GM23338 (cell line): ENCODE measurements around the gene MIGA1. TPM values are rescaled to one million over a fixed set of nuclear protein-coding genes. Genes with fewer than 3 reads are reported as not detected.

Experiments used
- ATAC-seq: fragments of 200-7000 bp; cut with Tn5 transposase; 3 replicates; pipeline ENCODE4 v1.9.1; 2020
- DNase-seq: peaks from one replicate; pipeline ENCODE4 v3.0.0-alpha.2; 2015; ENCODE audit warnings: low spot score
- H2AFZ ChIP-seq: fragments of 200-600 bp; sonication (generic); 2 replicates; pipeline ENCODE4 v1.8.0; 2016; ENCODE audit warnings: antibody characterized with exemption, mild to moderate bottlenecking, moderate library complexity
- H3F3A ChIP-seq: fragments of 200-600 bp; sonication (generic); replicated peaks from 2 replicates; pipeline ENCODE4 v1.8.0; 2017; ENCODE audit warnings: antibody characterized with exemption, mixed run types, low read depth
- H3K27ac ChIP-seq: fragments of 200-600 bp; sonication (generic); 2 replicates; pipeline ENCODE4 v1.6.1; 2016; ENCODE audit warnings: low read depth
- H3K27me3 ChIP-seq: fragments of 200-600 bp; sonication (generic); 2 replicates; pipeline ENCODE4 v1.8.0; 2016; ENCODE audit warnings: mild to moderate bottlenecking, mixed run types, moderate library complexity; ENCODE audit not compliant: insufficient read depth
- H3K36me3 ChIP-seq: fragments of 200-600 bp; sonication (generic); 2 replicates; pipeline ENCODE4 v1.8.0; 2016; ENCODE audit warnings: mild to moderate bottlenecking; ENCODE audit not compliant: insufficient read depth
- H3K4me1 ChIP-seq: fragments of 200-600 bp; sonication (generic); 2 replicates; pipeline ENCODE4 v1.8.0; 2016; ENCODE audit warnings: mild to moderate bottlenecking, moderate library complexity; ENCODE audit not compliant: insufficient read depth
- H3K4me2 ChIP-seq: fragments of 200-600 bp; sonication (generic); 2 replicates; pipeline ENCODE4 v1.7.1; 2017; ENCODE audit warnings: mixed run types
- H3K4me3 ChIP-seq: fragments of 200-600 bp; sonication (generic); 2 replicates; pipeline ENCODE4 v1.6.1; 2016; ENCODE audit warnings: mixed run types
- H3K79me2 ChIP-seq: fragments of 200-600 bp; sonication (generic); replicated peaks from 2 replicates; pipeline ENCODE4 v1.8.0; 2017; ENCODE audit warnings: mild to moderate bottlenecking; ENCODE audit not compliant: insufficient read depth
- H3K9me2 ChIP-seq: fragments of 200-600 bp; sonication (generic); 2 replicates; pipeline ENCODE4 v1.8.0; 2017; ENCODE audit not compliant: insufficient read depth
- H4K20me1 ChIP-seq: fragments of 200-600 bp; sonication (generic); replicated peaks from 2 replicates; pipeline ENCODE4 v1.8.0; 2017; ENCODE audit warnings: mild to moderate bottlenecking; ENCODE audit not compliant: insufficient read depth
- H3K27ac Mint-ChIP-seq: 2 replicates; pipeline ENCODE4 v1.8.0; 2020; ENCODE audit warnings: inconsistent platforms, mild to moderate bottlenecking, moderate library complexity, mixed read lengths
- H3K27me3 Mint-ChIP-seq: 3 replicates; pipeline ENCODE4 v1.8.0; 2022; ENCODE audit warnings: low read depth, mild to moderate bottlenecking, moderate library complexity, mixed read lengths, inconsistent platforms; ENCODE audit not compliant: insufficient read depth, poor library complexity
- H3K36me3 Mint-ChIP-seq: 3 replicates; pipeline ENCODE4 v1.8.0; 2021; ENCODE audit warnings: low read depth, mild to moderate bottlenecking, inconsistent platforms, moderate library complexity, mixed read lengths
- H3K4me1 Mint-ChIP-seq: 3 replicates; pipeline ENCODE4 v1.8.0; 2020; ENCODE audit warnings: mild to moderate bottlenecking, inconsistent platforms, mixed read lengths
- H3K4me3 Mint-ChIP-seq: 3 replicates; pipeline ENCODE4 v1.8.0; 2021; ENCODE audit warnings: moderate library complexity, mild to moderate bottlenecking, inconsistent platforms, mixed read lengths
- H3K9me3 Mint-ChIP-seq: 3 replicates; pipeline ENCODE4 v1.8.0; 2020; ENCODE audit warnings: moderate library complexity, mild to moderate bottlenecking, inconsistent platforms, mixed read lengths
- CREB1 ChIP-seq: fragments of 250-450 bp; sonication (Bioruptor Pico); IDR thresholded peaks from 2 replicates; pipeline ENCODE4 v1.5.0; 2020; ENCODE audit warnings: low read depth, mild to moderate bottlenecking, moderate library complexity
- CTCF ChIP-seq, 2 experiments: fragments of 200-600 bp in 1 of 2; sonication (generic) in 1 of 2; conservative IDR thresholded peaks; 2 replicates each; pipeline versions ENCODE4 v1.5.1 to v1.6.1; 2016 to 2017; ENCODE audit warnings: antibody characterized with exemption in 2 of 2, low read depth in 2 of 2, mild to moderate bottlenecking in 2 of 2, moderate library complexity in 1 of 2
- EZH2 ChIP-seq: fragments of 200-600 bp; sonication (generic); IDR thresholded peaks from one replicate; pipeline ENCODE4 v1.8.0; 2017; ENCODE audit warnings: antibody characterized with exemption, mild to moderate bottlenecking, low read depth; ENCODE audit not compliant: unreplicated experiment
- EZH2phosphoT487 ChIP-seq: fragments of 200-600 bp; sonication (generic); IDR thresholded peaks from one replicate; pipeline ENCODE4 v1.8.1; 2018; ENCODE audit warnings: antibody characterized with exemption; ENCODE audit not compliant: unreplicated experiment
- JUNB ChIP-seq: IDR thresholded peaks from one replicate; pipeline ENCODE4 v1.6.1; 2016; ENCODE audit warnings: antibody characterized with exemption; ENCODE audit not compliant: unreplicated experiment
- NANOG ChIP-seq: IDR thresholded peaks from 2 replicates; pipeline ENCODE4 v1.6.1; 2016; ENCODE audit warnings: antibody characterized with exemption, borderline replicate concordance
- POLR2AphosphoS5 ChIP-seq: IDR thresholded peaks from 2 replicates; pipeline ENCODE4 v1.6.1; 2016; ENCODE audit warnings: antibody characterized with exemption, low read depth
- REST ChIP-seq: IDR thresholded peaks from one replicate; pipeline ENCODE4 v1.6.1; 2018; ENCODE audit warnings: antibody characterized with exemption; ENCODE audit not compliant: unreplicated experiment
- STAT1 ChIP-seq: IDR thresholded peaks from one replicate; pipeline ENCODE4 v1.6.1; 2016; ENCODE audit warnings: antibody characterized with exemption; ENCODE audit not compliant: unreplicated experiment
- ZNF114 ChIP-seq: fragments of 250-450 bp; sonication (Bioruptor Pico); IDR thresholded peaks from 2 replicates; pipeline ENCODE4 v1.5.0; 2020; ENCODE audit warnings: mild to moderate bottlenecking, moderate library complexity
- ZNF331 ChIP-seq: fragments of 250-450 bp; sonication (Bioruptor Pico); IDR thresholded peaks from 2 replicates; pipeline ENCODE4 v1.5.0; 2020; ENCODE audit warnings: low read depth, mild to moderate bottlenecking, moderate library complexity
- polyA plus RNA-seq: library from polyadenylated mRNA; unstranded; fragments of >200 nt; fragmentation: Nextera tagmentation; extraction: Ambion mirVana; gene quantifications from 2 replicates; pipeline ENCODE4 v1.2.1, GENCODE V29; 2016
- total RNA-seq: library from RNA; depleted of rRNA; stranded (reverse); fragments of >200 nt; shearing (Covaris generic); gene quantifications from 2 replicates; pipeline ENCODE4 v1.2.3, GENCODE V29; 2014
- TF ChIP-seq, protein P1 (sequence below): fragments of 250-450 bp; sonication (Bioruptor Pico); IDR thresholded peaks from 2 replicates; pipeline ENCODE4 v1.5.0; 2020; ENCODE audit warnings: mild to moderate bottlenecking, moderate library complexity
- TF ChIP-seq, protein P2 (sequence below): IDR thresholded peaks from 2 replicates; pipeline ENCODE4 v1.6.1; 2016; ENCODE audit warnings: antibody characterized with exemption

The MIGA1 gene
- total and polyA plus RNA-seq, 2 experiments from 2014 or later = 3.4 to 7.5 TPM

DNA sequence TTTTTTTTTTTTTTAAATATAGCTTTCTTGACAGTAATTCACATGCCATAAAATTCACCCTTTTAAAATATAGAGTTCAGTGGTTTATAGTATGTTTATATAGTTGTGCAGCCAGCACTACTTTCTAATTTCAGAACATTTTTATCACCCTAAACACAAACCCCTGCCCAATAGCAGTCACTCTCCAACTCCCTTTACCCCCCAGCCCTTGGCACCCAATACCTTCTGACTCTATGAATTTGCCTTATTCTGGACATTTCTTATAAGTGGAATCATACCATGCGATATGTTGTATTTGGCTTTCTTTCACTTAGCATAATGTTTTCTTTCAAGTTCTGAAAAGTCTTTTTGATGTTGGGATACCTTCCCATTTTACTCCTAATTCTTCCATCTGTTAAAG lies 66.5 kb downstream of the MIGA1 start:
- no peak for ATAC-seq
- no peaks in the 10 kb centered on the region for H3K27me3 ChIP-seq
- H3K9me3 Mint-ChIP-seq = no peaks in the 10 kb centered on the region

More for the DNA sequence above, 66.5 kb downstream of the MIGA1 start:
- no peaks in the 10 kb centered on the region for H3K79me2 ChIP-seq
- H3K4me1 Mint-ChIP-seq = no peaks in the 10 kb centered on the region
- no peaks in the 10 kb centered on the region for H3K4me1 ChIP-seq
- DNase-seq = no peak
- H3K4me2 ChIP-seq = no peak overlapping the region
- H3K4me3 Mint-ChIP-seq = no peak overlapping the region
- H3K4me3 ChIP-seq = no peak overlapping the region
- no peaks in the 10 kb centered on the region for H3K9me2 ChIP-seq
- H3K36me3 Mint-ChIP-seq = no peaks in the 10 kb centered on the region
- H3K27ac Mint-ChIP-seq = no peak overlapping the region
- H3F3A ChIP-seq = no peaks in the 10 kb centered on the region
- no peak overlapping the region for H2AFZ ChIP-seq
- peaks cover 2% of the 10 kb centered on the region for H3K27me3 Mint-ChIP-seq
- H3K27ac ChIP-seq = no peak overlapping the region
- no peaks in the 10 kb centered on the region for H3K36me3 ChIP-seq
- TF ChIP-seq EZH2 (no peak), JUNB (no peak), POLR2AphosphoS5 (no peak), ZNF114 (no peak), CTCF (conservative IDR thresholded peaks at IDR 0.05; ENCODE audit: low read depth in 2 of 2) (no peak), NANOG (no peak), EZH2phosphoT487 (no peak), ZNF331 (CRISPR knock-in tag) (no peak), STAT1 (no peak), CREB1 (CRISPR knock-in tag) (no peak), REST (no peak)
- TF ChIP-seq, protein P1, sequence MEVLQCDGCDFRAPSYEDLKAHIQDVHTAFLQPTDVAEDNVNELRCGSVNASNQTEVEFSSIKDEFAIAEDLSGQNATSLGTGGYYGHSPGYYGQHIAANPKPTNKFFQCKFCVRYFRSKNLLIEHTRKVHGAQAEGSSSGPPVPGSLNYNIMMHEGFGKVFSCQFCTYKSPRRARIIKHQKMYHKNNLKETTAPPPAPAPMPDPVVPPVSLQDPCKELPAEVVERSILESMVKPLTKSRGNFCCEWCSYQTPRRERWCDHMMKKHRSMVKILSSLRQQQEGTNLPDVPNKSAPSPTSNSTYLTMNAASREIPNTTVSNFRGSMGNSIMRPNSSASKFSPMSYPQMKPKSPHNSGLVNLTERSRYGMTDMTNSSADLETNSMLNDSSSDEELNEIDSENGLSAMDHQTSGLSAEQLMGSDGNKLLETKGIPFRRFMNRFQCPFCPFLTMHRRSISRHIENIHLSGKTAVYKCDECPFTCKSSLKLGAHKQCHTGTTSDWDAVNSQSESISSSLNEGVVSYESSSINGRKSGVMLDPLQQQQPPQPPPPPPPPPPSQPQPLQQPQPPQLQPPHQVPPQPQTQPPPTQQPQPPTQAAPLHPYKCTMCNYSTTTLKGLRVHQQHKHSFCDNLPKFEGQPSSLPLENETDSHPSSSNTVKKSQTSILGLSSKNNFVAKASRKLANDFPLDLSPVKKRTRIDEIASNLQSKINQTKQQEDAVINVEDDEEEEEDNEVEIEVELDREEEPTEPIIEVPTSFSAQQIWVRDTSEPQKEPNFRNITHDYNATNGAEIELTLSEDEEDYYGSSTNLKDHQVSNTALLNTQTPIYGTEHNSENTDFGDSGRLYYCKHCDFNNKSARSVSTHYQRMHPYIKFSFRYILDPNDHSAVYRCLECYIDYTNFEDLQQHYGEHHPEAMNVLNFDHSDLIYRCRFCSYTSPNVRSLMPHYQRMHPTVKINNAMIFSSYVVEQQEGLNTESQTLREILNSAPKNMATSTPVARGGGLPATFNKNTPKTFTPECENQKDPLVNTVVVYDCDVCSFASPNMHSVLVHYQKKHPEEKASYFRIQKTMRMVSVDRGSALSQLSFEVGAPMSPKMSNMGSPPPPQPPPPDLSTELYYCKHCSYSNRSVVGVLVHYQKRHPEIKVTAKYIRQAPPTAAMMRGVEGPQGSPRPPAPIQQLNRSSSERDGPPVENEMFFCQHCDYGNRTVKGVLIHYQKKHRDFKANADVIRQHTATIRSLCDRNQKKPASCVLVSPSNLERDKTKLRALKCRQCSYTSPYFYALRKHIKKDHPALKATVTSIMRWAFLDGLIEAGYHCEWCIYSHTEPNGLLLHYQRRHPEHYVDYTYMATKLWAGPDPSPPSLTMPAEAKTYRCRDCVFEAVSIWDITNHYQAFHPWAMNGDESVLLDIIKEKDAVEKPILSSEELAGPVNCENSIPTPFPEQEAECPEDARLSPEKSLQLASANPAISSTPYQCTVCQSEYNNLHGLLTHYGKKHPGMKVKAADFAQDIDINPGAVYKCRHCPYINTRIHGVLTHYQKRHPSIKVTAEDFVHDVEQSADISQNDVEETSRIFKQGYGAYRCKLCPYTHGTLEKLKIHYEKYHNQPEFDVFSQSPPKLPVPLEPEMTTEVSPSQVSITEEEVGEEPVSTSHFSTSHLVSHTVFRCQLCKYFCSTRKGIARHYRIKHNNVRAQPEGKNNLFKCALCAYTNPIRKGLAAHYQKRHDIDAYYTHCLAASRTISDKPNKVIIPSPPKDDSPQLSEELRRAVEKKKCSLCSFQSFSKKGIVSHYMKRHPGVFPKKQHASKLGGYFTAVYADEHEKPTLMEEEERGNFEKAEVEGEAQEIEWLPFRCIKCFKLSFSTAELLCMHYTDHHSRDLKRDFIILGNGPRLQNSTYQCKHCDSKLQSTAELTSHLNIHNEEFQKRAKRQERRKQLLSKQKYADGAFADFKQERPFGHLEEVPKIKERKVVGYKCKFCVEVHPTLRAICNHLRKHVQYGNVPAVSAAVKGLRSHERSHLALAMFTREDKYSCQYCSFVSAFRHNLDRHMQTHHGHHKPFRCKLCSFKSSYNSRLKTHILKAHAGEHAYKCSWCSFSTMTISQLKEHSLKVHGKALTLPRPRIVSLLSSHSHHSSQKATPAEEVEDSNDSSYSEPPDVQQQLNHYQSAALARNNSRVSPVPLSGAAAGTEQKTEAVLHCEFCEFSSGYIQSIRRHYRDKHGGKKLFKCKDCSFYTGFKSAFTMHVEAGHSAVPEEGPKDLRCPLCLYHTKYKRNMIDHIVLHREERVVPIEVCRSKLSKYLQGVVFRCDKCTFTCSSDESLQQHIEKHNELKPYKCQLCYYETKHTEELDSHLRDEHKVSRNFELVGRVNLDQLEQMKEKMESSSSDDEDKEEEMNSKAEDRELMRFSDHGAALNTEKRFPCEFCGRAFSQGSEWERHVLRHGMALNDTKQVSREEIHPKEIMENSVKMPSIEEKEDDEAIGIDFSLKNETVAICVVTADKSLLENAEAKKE (CRISPR knock-in tag) = no peak
- TF ChIP-seq, protein P2, sequence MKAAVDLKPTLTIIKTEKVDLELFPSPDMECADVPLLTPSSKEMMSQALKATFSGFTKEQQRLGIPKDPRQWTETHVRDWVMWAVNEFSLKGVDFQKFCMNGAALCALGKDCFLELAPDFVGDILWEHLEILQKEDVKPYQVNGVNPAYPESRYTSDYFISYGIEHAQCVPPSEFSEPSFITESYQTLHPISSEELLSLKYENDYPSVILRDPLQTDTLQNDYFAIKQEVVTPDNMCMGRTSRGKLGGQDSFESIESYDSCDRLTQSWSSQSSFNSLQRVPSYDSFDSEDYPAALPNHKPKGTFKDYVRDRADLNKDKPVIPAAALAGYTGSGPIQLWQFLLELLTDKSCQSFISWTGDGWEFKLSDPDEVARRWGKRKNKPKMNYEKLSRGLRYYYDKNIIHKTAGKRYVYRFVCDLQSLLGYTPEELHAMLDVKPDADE = no peak
- no peaks in the 10 kb centered on the region for H4K20me1 ChIP-seq
